Umbilical cord (tissue), 2 donors: Measurements from ENCODE around the gene RHOU. TPM values are rescaled to one million over a fixed set of nuclear protein-coding genes. Genes with fewer than 3 reads are reported as not detected.

Experiments
- DNase-seq: peaks from one replicate; pipeline ENCODE4 v3.0.0-alpha.2; 2015; ENCODE audit warnings: low spot score
- total RNA-seq: library from RNA; depleted of rRNA; stranded (reverse); fragments of >200 nt; gene quantifications from one replicate; pipeline ENCODE4 v1.2.3, GENCODE V29; 2014; ENCODE audit warnings: low replicate concordance; ENCODE audit not compliant: insufficient read depth

RHOU gene
- total RNA-seq, 1 donor from 2014 or later, result 65.7 TPM

- no peak for DNase-seq
These were observed 48.2 kb downstream of the RHOU start for GRCh38 chr1:228783418-228784040.

DNA sequence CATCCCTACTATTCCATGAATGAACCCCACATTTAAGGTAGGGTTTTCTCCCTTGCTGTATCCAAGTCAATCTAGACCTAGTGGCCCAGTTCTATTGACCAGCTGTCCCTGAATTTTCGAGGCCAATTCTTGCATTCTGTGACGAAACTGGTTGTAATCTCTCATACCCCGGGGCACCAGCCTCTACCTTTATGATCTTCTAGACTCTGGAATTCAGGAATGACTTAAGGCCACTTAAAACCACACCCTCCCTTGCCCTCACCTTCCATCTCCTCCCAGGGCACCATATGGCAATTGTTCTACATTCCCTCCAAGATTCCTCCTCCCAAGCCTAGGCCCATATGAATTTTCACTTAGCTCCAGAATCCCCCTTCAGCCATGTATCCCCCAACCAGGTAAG lies 48.9 kb downstream of the RHOU start:
- DNase-seq, result no peak

GRCh38 chr1:228785366-228786330 lies 50.4 kb downstream of the RHOU start:
- no peak for DNase-seq

DNA sequence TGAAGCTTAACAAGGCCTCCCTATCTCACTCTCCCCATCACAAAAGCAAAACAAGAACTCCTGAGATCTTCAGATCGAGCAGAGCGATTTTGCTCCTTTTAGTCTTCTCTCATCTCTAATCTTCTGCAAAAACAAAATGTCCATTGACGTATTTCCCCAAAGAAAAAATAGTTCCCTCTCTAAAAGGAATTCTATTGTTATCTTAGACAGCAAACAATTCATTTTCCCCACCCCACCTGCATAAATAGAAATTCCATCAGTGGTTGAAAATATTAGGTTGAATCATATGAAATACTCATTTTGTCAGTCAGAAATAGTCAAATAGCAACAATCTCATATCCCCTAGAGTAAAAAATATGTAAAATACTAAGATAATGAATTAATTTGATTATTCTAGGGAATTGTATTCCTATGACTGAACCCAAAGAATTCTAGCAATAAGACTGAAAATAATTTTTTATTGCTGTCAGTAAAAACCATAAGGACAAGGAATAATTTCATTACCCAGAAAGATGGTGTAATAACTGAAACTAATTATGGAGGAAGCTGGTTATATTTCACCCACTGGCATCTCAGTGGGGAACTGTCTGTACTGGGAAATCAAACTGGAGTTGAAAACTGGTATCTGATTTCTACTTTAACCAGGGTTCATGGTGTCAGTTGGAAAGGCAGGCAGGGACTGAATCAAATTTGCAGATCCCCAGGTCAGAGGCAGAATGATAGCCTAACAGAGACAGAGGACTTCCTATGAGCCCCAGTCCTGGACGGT lies 51.3 kb downstream of the RHOU start:
- DNase-seq, result no peak

DNA sequence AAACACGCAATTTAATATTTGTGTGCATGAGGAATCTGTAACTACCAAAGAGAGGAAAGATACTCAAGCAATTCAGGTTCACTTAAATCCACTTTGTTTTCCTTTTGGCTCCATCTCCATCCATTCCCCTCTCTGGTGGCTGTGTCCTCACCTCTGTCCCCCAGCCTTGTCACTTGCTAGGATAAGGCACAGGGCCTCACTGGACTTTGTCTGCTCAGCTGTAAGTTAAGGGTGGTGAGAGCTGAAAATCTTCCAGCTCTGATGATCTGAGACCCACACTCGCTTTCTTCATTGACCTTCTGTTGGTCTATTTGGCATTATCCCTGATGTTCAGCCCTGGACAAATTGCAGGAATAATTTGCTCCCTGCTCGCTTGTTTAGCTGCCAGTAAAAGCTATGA lies 56.5 kb downstream of the RHOU start:
- no peak for DNase-seq

DNA sequence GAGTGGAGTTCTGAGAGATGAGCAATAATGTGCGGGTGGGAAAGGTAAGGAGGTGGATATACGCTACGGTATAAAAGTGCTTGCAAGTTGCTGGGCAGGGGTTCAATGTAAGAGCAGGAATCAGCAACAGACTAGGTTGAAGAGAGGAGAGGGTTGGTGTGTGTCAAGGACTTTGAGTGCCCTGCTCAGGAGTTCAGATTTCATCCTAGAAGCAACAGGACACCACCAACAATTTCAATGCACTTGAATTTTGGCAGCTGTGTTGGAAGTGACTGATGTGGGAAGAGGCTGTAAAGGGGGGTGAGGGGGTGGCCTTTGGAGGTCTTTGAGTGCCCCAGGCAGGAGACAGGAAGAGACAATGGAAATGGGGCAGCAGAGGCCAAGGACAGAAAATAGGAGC lies 57.3 kb downstream of the RHOU start:
- no peak for DNase-seq

- no peak for DNase-seq
These were observed 57.8 kb downstream of the RHOU start for GRCh38 chr1:228793032-228793431.

DNA sequence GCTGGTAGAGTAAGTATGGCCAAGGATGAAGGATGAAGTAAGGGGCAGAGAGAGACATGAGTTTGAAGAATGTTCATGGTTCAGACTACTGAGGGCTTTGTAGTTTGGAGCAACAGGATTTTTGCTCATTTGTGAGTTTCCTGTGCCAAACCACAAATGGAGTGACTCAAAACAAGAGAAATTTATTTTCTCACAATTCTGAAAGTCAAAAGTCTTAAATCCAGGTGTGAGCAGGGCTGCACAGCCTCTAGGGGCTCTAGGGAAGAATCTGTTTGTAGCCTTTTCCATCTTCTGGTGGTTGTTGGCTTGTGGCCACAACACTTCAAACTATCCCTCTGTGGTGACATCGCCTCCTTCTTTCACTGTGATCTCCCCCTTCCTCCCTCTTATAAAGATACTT lies 58.9 kb downstream of the RHOU start:
- no peak for DNase-seq

- DNase-seq, result no peak
These were observed 59.5 kb downstream of the RHOU start for GRCh38 chr1:228794810-228795209.

DNA sequence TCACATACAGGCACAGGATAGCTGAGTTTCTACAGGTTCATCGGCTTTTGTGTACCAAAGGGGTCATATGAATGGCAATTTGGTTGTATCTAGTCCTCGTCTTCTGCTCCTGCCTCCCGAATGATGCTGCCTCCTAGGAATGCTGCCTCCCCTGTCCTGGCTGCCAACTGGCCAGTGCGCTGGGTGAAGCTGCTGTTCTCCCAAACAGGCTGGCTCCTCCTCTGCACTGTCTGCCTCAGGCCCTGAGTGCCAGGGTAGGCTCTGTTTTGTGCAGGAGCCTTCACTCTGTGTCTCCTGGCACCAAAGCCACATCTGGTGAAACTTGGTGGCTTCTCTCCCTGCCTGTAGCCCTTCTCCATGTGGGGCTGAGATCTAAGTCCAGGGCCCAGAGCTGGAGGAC lies 60.3 kb downstream of the RHOU start:
- DNase-seq, result no peak

Other genes with a start within 250 kb of the RHOU start
- 32.7 TPM for gene RNF187, start 248.1 kb upstream of the RHOU start, total RNA-seq